H1 (cell line): ENCODE results near the gene RAB10. TPM values are rescaled to one million over a fixed set of nuclear protein-coding genes. Genes with fewer than 3 reads are reported as not detected.

ENCODE experiments used
- BCL11A ChIP-seq, 2 experiments: IDR thresholded peaks; one replicate each; pipeline ENCODE4 v1.6.1; 2011; ENCODE audit warnings: low read depth in 2 of 2, low read length in 2 of 2, mild to moderate bottlenecking in 2 of 2
- CTBP2 ChIP-seq: IDR thresholded peaks from 2 replicates; pipeline ENCODE4 v1.7.0; 2011; ENCODE audit warnings: borderline replicate concordance, mild to moderate bottlenecking, moderate library complexity, mixed read lengths, low read length; ENCODE audit not compliant: insufficient read depth, insufficient read length
- MAFK ChIP-seq: IDR thresholded peaks from 2 replicates; pipeline ENCODE4 v1.6.1; 2012; ENCODE audit warnings: low read depth, mild to moderate bottlenecking, improper control_type of control experiment, low read length
- SAP30 ChIP-seq: fragments of 300-600 bp; sonication (generic); IDR thresholded peaks from 2 replicates; pipeline ENCODE4 v1.7.1; 2012; ENCODE audit warnings: low read length, moderate library complexity, mild to moderate bottlenecking, inconsistent platforms; ENCODE audit not compliant: insufficient read depth, insufficient replicate concordance
- TCF12 ChIP-seq: IDR thresholded peaks from 2 replicates; pipeline ENCODE4 v1.6.1; 2011; ENCODE audit warnings: low read depth, mild to moderate bottlenecking, low read length
- TEAD4 ChIP-seq: IDR thresholded peaks from 2 replicates; pipeline ENCODE4 v1.6.1; 2012; ENCODE audit warnings: low read depth, low read length, inconsistent platforms, mixed read lengths
- ZNF274 ChIP-seq: IDR thresholded peaks from 2 replicates; pipeline ENCODE4 v1.7.0; 2012; ENCODE audit warnings: low read length, borderline replicate concordance; ENCODE audit errors: extremely low read depth
- polyA plus RNA-seq, 7 experiments: library from polyadenylated mRNA; depleted of rRNA in 3 of 7; stranded (reverse) in 5 of 7; unstranded in 2 of 7; fragments of >200 nt in 5 of 7; fragments of 200-250 nt in 2 of 7; gene quantifications; 1 replicate in 5 of 7; 2 replicates in 1 of 7; 4 replicates in 1 of 7; pipeline versions ENCODE4 v1.2.1 to v1.2.3, GENCODE V29; 2011 to 2013; ENCODE audit warnings: missing spikeins in 2 of 7, mixed read lengths in 2 of 7
- total RNA-seq: library from RNA; stranded (reverse); fragmentation: NEBNext Ultra II Directional; extraction: Animal tissue kit (Norgen Biotek cat#: 25700); gene quantifications from 2 replicates; pipeline ENCODE4 v1.2.1, GENCODE V29; 2021
- TF ChIP-seq, protein P1 (sequence below): fragments of 300-600 bp; sonication (generic); IDR thresholded peaks from 2 replicates; pipeline ENCODE4 v1.7.1; 2012; ENCODE audit warnings: low read length, moderate library complexity, mild to moderate bottlenecking, inconsistent platforms; ENCODE audit not compliant: insufficient replicate concordance
- TF ChIP-seq, protein P2 (sequence below): IDR thresholded peaks from 2 replicates; pipeline ENCODE4 v1.6.1; 2011; ENCODE audit warnings: low read length, improper control_type of control experiment

Gene RAB10
- total and polyA plus RNA-seq, 2 of the 8 experiments (the other 6 are each of a cell fraction or from before 2014, with no cell fraction given): 42.6 to 136 TPM

- TF ChIP-seq, protein P1, sequence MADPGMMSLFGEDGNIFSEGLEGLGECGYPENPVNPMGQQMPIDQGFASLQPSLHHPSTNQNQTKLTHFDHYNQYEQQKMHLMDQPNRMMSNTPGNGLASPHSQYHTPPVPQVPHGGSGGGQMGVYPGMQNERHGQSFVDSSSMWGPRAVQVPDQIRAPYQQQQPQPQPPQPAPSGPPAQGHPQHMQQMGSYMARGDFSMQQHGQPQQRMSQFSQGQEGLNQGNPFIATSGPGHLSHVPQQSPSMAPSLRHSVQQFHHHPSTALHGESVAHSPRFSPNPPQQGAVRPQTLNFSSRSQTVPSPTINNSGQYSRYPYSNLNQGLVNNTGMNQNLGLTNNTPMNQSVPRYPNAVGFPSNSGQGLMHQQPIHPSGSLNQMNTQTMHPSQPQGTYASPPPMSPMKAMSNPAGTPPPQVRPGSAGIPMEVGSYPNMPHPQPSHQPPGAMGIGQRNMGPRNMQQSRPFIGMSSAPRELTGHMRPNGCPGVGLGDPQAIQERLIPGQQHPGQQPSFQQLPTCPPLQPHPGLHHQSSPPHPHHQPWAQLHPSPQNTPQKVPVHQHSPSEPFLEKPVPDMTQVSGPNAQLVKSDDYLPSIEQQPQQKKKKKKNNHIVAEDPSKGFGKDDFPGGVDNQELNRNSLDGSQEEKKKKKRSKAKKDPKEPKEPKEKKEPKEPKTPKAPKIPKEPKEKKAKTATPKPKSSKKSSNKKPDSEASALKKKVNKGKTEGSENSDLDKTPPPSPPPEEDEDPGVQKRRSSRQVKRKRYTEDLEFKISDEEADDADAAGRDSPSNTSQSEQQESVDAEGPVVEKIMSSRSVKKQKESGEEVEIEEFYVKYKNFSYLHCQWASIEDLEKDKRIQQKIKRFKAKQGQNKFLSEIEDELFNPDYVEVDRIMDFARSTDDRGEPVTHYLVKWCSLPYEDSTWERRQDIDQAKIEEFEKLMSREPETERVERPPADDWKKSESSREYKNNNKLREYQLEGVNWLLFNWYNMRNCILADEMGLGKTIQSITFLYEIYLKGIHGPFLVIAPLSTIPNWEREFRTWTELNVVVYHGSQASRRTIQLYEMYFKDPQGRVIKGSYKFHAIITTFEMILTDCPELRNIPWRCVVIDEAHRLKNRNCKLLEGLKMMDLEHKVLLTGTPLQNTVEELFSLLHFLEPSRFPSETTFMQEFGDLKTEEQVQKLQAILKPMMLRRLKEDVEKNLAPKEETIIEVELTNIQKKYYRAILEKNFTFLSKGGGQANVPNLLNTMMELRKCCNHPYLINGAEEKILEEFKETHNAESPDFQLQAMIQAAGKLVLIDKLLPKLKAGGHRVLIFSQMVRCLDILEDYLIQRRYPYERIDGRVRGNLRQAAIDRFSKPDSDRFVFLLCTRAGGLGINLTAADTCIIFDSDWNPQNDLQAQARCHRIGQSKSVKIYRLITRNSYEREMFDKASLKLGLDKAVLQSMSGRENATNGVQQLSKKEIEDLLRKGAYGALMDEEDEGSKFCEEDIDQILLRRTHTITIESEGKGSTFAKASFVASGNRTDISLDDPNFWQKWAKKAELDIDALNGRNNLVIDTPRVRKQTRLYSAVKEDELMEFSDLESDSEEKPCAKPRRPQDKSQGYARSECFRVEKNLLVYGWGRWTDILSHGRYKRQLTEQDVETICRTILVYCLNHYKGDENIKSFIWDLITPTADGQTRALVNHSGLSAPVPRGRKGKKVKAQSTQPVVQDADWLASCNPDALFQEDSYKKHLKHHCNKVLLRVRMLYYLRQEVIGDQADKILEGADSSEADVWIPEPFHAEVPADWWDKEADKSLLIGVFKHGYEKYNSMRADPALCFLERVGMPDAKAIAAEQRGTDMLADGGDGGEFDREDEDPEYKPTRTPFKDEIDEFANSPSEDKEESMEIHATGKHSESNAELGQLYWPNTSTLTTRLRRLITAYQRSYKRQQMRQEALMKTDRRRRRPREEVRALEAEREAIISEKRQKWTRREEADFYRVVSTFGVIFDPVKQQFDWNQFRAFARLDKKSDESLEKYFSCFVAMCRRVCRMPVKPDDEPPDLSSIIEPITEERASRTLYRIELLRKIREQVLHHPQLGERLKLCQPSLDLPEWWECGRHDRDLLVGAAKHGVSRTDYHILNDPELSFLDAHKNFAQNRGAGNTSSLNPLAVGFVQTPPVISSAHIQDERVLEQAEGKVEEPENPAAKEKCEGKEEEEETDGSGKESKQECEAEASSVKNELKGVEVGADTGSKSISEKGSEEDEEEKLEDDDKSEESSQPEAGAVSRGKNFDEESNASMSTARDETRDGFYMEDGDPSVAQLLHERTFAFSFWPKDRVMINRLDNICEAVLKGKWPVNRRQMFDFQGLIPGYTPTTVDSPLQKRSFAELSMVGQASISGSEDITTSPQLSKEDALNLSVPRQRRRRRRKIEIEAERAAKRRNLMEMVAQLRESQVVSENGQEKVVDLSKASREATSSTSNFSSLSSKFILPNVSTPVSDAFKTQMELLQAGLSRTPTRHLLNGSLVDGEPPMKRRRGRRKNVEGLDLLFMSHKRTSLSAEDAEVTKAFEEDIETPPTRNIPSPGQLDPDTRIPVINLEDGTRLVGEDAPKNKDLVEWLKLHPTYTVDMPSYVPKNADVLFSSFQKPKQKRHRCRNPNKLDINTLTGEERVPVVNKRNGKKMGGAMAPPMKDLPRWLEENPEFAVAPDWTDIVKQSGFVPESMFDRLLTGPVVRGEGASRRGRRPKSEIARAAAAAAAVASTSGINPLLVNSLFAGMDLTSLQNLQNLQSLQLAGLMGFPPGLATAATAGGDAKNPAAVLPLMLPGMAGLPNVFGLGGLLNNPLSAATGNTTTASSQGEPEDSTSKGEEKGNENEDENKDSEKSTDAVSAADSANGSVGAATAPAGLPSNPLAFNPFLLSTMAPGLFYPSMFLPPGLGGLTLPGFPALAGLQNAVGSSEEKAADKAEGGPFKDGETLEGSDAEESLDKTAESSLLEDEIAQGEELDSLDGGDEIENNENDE: no peak
- TF ChIP-seq, protein P2, sequence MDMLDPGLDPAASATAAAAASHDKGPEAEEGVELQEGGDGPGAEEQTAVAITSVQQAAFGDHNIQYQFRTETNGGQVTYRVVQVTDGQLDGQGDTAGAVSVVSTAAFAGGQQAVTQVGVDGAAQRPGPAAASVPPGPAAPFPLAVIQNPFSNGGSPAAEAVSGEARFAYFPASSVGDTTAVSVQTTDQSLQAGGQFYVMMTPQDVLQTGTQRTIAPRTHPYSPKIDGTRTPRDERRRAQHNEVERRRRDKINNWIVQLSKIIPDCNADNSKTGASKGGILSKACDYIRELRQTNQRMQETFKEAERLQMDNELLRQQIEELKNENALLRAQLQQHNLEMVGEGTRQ: no peak
- TF ChIP-seq ZNF274 (no peak), TEAD4 (no peak), MAFK (no peak), SAP30 (no peak), BCL11A (IDR thresholded peaks at IDR 0.05; ENCODE audit: low read depth in 2 of 2, low read length in 2 of 2) (no peak), CTBP2 (no peak), TCF12 (no peak)
Observed at GRCh38 chr2:26185304-26185928, 151.5 kb downstream of the RAB10 start (continued).
